GM23338 (cell line): Measurements from ENCODE around the gene CHCHD5. TPM values are rescaled to one million over a fixed set of nuclear protein-coding genes. Genes with fewer than 3 reads are reported as not detected.

Experiments
- ATAC-seq: fragments of 200-7000 bp; cut with Tn5 transposase; 3 replicates; pipeline ENCODE4 v1.9.1; 2020
- DNase-seq: peaks from one replicate; pipeline ENCODE4 v3.0.0-alpha.2; 2015; ENCODE audit warnings: low spot score
- H2AFZ ChIP-seq: fragments of 200-600 bp; sonication (generic); 2 replicates; pipeline ENCODE4 v1.8.0; 2016; ENCODE audit warnings: antibody characterized with exemption, mild to moderate bottlenecking, moderate library complexity
- H3F3A ChIP-seq: fragments of 200-600 bp; sonication (generic); replicated peaks from 2 replicates; pipeline ENCODE4 v1.8.0; 2017; ENCODE audit warnings: antibody characterized with exemption, mixed run types, low read depth
- H3K27ac ChIP-seq: fragments of 200-600 bp; sonication (generic); 2 replicates; pipeline ENCODE4 v1.6.1; 2016; ENCODE audit warnings: low read depth
- H3K27me3 ChIP-seq: fragments of 200-600 bp; sonication (generic); 2 replicates; pipeline ENCODE4 v1.8.0; 2016; ENCODE audit warnings: mild to moderate bottlenecking, mixed run types, moderate library complexity; ENCODE audit not compliant: insufficient read depth
- H3K36me3 ChIP-seq: fragments of 200-600 bp; sonication (generic); 2 replicates; pipeline ENCODE4 v1.8.0; 2016; ENCODE audit warnings: mild to moderate bottlenecking; ENCODE audit not compliant: insufficient read depth
- H3K4me1 ChIP-seq: fragments of 200-600 bp; sonication (generic); 2 replicates; pipeline ENCODE4 v1.8.0; 2016; ENCODE audit warnings: mild to moderate bottlenecking, moderate library complexity; ENCODE audit not compliant: insufficient read depth
- H3K4me2 ChIP-seq: fragments of 200-600 bp; sonication (generic); 2 replicates; pipeline ENCODE4 v1.7.1; 2017; ENCODE audit warnings: mixed run types
- H3K4me3 ChIP-seq: fragments of 200-600 bp; sonication (generic); 2 replicates; pipeline ENCODE4 v1.6.1; 2016; ENCODE audit warnings: mixed run types
- H3K79me2 ChIP-seq: fragments of 200-600 bp; sonication (generic); replicated peaks from 2 replicates; pipeline ENCODE4 v1.8.0; 2017; ENCODE audit warnings: mild to moderate bottlenecking; ENCODE audit not compliant: insufficient read depth
- H3K9me2 ChIP-seq: fragments of 200-600 bp; sonication (generic); 2 replicates; pipeline ENCODE4 v1.8.0; 2017; ENCODE audit not compliant: insufficient read depth
- H4K20me1 ChIP-seq: fragments of 200-600 bp; sonication (generic); replicated peaks from 2 replicates; pipeline ENCODE4 v1.8.0; 2017; ENCODE audit warnings: mild to moderate bottlenecking; ENCODE audit not compliant: insufficient read depth
- H3K27ac Mint-ChIP-seq: 2 replicates; pipeline ENCODE4 v1.8.0; 2020; ENCODE audit warnings: inconsistent platforms, mild to moderate bottlenecking, moderate library complexity, mixed read lengths
- H3K27me3 Mint-ChIP-seq: 3 replicates; pipeline ENCODE4 v1.8.0; 2022; ENCODE audit warnings: low read depth, mild to moderate bottlenecking, moderate library complexity, mixed read lengths, inconsistent platforms; ENCODE audit not compliant: insufficient read depth, poor library complexity
- H3K36me3 Mint-ChIP-seq: 3 replicates; pipeline ENCODE4 v1.8.0; 2021; ENCODE audit warnings: low read depth, mild to moderate bottlenecking, inconsistent platforms, moderate library complexity, mixed read lengths
- H3K4me1 Mint-ChIP-seq: 3 replicates; pipeline ENCODE4 v1.8.0; 2020; ENCODE audit warnings: mild to moderate bottlenecking, inconsistent platforms, mixed read lengths
- H3K4me3 Mint-ChIP-seq: 3 replicates; pipeline ENCODE4 v1.8.0; 2021; ENCODE audit warnings: moderate library complexity, mild to moderate bottlenecking, inconsistent platforms, mixed read lengths
- H3K9me3 Mint-ChIP-seq: 3 replicates; pipeline ENCODE4 v1.8.0; 2020; ENCODE audit warnings: moderate library complexity, mild to moderate bottlenecking, inconsistent platforms, mixed read lengths
- CREB1 ChIP-seq: fragments of 250-450 bp; sonication (Bioruptor Pico); IDR thresholded peaks from 2 replicates; pipeline ENCODE4 v1.5.0; 2020; ENCODE audit warnings: low read depth, mild to moderate bottlenecking, moderate library complexity
- CTCF ChIP-seq, 2 experiments: fragments of 200-600 bp in 1 of 2; sonication (generic) in 1 of 2; conservative IDR thresholded peaks; 2 replicates each; pipeline versions ENCODE4 v1.5.1 to v1.6.1; 2016 to 2017; ENCODE audit warnings: antibody characterized with exemption in 2 of 2, low read depth in 2 of 2, mild to moderate bottlenecking in 2 of 2, moderate library complexity in 1 of 2
- EZH2 ChIP-seq: fragments of 200-600 bp; sonication (generic); IDR thresholded peaks from one replicate; pipeline ENCODE4 v1.8.0; 2017; ENCODE audit warnings: antibody characterized with exemption, mild to moderate bottlenecking, low read depth; ENCODE audit not compliant: unreplicated experiment
- EZH2phosphoT487 ChIP-seq: fragments of 200-600 bp; sonication (generic); IDR thresholded peaks from one replicate; pipeline ENCODE4 v1.8.1; 2018; ENCODE audit warnings: antibody characterized with exemption; ENCODE audit not compliant: unreplicated experiment
- POLR2AphosphoS5 ChIP-seq: IDR thresholded peaks from 2 replicates; pipeline ENCODE4 v1.6.1; 2016; ENCODE audit warnings: antibody characterized with exemption, low read depth
- REST ChIP-seq: IDR thresholded peaks from one replicate; pipeline ENCODE4 v1.6.1; 2018; ENCODE audit warnings: antibody characterized with exemption; ENCODE audit not compliant: unreplicated experiment
- STAT1 ChIP-seq: IDR thresholded peaks from one replicate; pipeline ENCODE4 v1.6.1; 2016; ENCODE audit warnings: antibody characterized with exemption; ENCODE audit not compliant: unreplicated experiment
- ZNF114 ChIP-seq: fragments of 250-450 bp; sonication (Bioruptor Pico); IDR thresholded peaks from 2 replicates; pipeline ENCODE4 v1.5.0; 2020; ENCODE audit warnings: mild to moderate bottlenecking, moderate library complexity
- ZNF331 ChIP-seq: fragments of 250-450 bp; sonication (Bioruptor Pico); IDR thresholded peaks from 2 replicates; pipeline ENCODE4 v1.5.0; 2020; ENCODE audit warnings: low read depth, mild to moderate bottlenecking, moderate library complexity
- polyA plus RNA-seq: library from polyadenylated mRNA; unstranded; fragments of >200 nt; fragmentation: Nextera tagmentation; extraction: Ambion mirVana; gene quantifications from 2 replicates; pipeline ENCODE4 v1.2.1, GENCODE V29; 2016
- total RNA-seq: library from RNA; depleted of rRNA; stranded (reverse); fragments of >200 nt; shearing (Covaris generic); gene quantifications from 2 replicates; pipeline ENCODE4 v1.2.3, GENCODE V29; 2014

The CHCHD5 gene
- total and polyA plus RNA-seq, 2 experiments from 2014 or later: 15.5 to 69.9 TPM

- TF ChIP-seq REST (no peak), CTCF (conservative IDR thresholded peaks at IDR 0.05; ENCODE audit: low read depth in 2 of 2) (no peak), CREB1 (no peak), ZNF114 (CRISPR knock-in tag) (no peak), STAT1 (no peak), EZH2 (no peak), POLR2AphosphoS5 (no peak), EZH2phosphoT487 (no peak), ZNF331 (CRISPR knock-in tag) (no peak)
These were observed 794 bp upstream of the CHCHD5 start (continued) for GRCh38 chr2:112583497-112584133.

GRCh38 chr2:112584891-112585250, 462 bp downstream of the CHCHD5 start:
- H3K9me3 Mint-ChIP-seq: no peaks in the 10 kb centered on the region
- H3K4me2 ChIP-seq: peak overlapping the region; percentile 85
- H3K9me2 ChIP-seq: no peaks in the 10 kb centered on the region
- ATAC-seq: peak; percentile 3
- peak overlapping the region; percentile 33; the same call in 1 of the 2 replicates for H2AFZ ChIP-seq
- peak overlapping the region; percentile 73 for H3K27ac ChIP-seq
- H3K27ac Mint-ChIP-seq: peak overlapping the region; percentile 98
- no peaks in the 10 kb centered on the region for H3K36me3 ChIP-seq
- H3K27me3 Mint-ChIP-seq: peaks cover 14% of the 10 kb centered on the region
- no peaks in the 10 kb centered on the region; the same call in 1 of the 2 replicates for H3K79me2 ChIP-seq
- no peaks in the 10 kb centered on the region for H4K20me1 ChIP-seq
- no peak for TF ChIP-seq EZH2phosphoT487
- peak; percentile 10 for TF ChIP-seq POLR2AphosphoS5
- peaks cover 22% of the 10 kb centered on the region for H3K36me3 Mint-ChIP-seq
- peaks cover 9% of the 10 kb centered on the region; the same call in 1 of the 2 replicates for H3F3A ChIP-seq
- no peaks in the 10 kb centered on the region for H3K27me3 ChIP-seq
- DNase-seq: no peak
- H3K4me3 Mint-ChIP-seq: peak overlapping the region; percentile 90
- peak overlapping the region; percentile 72 for H3K4me3 ChIP-seq
- H3K4me1 ChIP-seq: peaks cover 16% of the 10 kb centered on the region
- peaks cover 20% of the 10 kb centered on the region for H3K4me1 Mint-ChIP-seq
